Fibroblast of skin of scalp (primary cell): ENCODE results near the gene HMCN1.
A peak's percentile ranks its signal among the peaks of the same experiment; 100 is the strongest.

Experiments used
- DNase-seq: peaks from one replicate; pipeline ENCODE4 v3.0.0-alpha.2; 2013

Gene HMCN1

DNA sequence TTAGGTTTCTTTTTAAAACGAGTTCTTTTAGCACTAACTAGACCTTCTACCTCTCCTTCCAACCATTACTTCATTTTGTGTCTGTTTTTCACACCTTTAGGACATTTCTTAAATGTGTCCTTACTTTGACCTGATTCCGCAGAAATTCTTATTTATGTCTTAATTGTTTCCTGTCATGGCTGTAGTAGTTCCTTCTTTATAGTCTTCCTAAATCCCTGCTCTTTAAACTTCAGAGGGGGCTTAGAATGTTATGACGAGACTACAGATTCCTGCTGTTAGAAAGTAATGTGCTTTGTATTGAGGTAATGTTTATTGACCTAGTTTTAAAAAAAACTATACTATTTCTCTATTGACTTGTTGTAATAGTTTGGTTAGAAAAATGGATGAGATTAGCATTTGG is 70.4 kb downstream of the HMCN1 start:
- DNase-seq, result no peak

DNA sequence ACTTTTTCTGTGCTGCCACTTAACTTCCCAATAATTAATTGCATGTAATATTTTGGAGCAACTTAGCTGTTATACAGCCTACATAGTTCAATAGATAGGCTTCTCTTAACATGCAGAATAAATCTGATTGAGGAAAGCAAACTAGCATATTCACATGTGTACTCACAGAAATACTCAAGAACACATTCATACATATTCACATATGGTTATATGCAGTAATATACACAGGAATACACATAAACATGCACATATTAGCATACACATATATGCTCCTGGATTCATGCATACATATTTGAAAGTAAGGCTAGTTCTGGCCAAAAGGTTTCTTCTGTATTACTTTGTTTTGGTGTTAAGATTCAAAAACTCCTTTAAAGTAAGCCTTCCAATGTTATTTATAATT is 73.1 kb downstream of the HMCN1 start:
- no peak for DNase-seq

DNA sequence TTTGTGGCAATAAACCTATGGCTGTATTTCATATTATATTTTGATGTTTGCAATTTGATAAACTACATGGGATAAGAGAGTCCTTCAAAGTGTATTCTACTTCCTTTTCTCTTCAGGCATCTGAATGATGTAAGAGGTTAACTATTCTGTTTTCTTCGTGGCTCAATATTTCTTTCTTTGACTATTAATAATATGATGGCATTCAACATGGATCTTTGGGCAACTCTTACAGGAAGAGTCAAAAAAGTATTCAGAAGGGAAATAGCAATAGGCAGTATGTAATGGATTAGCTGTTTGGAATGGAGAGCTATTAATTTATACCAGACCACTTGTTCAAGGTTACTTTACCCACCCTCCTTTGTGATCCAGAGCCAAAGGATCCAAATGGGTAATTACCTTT is 74.4 kb downstream of the HMCN1 start:
- DNase-seq, result peak; percentile 61

DNA sequence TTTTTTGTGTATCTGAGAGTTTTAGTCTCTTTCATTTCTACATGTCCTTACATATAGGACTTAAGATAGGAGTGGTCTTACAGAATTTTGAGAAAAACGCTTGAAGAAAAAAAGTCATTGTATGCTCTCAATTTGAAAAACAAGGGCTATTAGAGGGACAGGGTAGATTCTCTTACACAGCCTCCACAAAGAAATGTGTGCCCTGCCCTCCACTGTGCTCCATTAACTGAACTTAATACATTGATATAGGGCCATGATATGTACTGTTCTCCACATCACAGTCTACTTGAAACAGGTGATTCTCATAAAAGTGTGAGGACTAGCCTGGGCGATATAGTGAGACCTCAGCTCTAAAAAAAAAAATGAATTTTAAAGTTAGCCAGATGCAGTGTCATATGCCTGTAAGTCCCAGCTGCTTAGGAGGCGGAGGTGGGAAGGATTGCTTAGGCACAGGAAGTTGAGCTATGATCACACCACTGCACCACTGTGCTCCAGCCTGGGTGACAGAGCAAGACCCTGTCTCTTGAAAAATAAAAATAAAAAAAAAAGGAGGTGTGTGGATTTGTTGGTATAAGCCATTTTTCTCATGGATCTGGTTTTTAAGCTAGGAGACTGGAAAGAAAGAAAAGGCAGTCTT is 77.0 kb downstream of the HMCN1 start:
- no peak for DNase-seq

DNA sequence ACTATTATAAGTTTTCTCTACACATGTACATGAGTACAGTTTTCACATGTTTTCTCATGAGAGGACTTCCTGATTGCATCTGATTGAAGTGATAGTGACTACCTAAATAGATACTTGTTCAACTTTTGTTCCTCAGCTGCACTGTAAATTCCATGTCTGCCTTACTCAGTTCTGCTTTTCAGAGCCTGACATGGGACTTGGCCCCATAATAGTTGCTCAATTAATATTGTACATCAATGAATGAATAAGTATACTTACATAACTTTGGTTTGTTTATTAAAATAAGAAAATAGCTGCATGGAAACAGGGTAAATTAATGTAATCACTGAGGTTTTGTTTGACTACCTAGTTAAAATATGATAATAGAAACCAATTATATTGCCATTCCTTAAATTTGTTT is 78.7 kb downstream of the HMCN1 start:
- DNase-seq, result no peak

DNA sequence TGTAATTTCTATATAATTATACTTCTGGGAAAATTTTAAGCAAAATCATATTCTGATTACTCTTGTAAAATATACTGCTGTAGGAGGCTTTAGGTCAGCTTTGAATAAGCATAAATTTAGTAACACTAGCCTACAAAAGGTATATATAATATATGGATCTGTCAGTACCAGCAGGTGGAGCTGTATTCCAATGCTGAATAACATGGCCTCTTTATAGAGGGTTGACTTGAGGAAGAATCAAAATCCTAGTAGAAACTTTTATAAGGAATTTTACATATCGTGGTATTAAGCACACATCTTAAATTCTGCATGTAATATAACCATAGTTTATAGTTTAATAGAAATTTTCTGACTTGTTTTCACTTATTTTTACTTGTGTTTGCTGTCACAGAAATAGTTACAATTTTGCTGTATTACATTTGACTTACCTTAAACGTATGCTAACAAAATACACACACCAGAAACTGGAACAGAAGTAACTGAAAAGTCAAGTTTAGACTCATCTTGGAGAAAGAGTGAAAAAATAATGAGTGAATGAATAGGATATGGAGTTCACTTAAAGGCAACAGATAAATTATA is 79.3 kb downstream of the HMCN1 start:
- DNase-seq, result peak; percentile 79

DNA sequence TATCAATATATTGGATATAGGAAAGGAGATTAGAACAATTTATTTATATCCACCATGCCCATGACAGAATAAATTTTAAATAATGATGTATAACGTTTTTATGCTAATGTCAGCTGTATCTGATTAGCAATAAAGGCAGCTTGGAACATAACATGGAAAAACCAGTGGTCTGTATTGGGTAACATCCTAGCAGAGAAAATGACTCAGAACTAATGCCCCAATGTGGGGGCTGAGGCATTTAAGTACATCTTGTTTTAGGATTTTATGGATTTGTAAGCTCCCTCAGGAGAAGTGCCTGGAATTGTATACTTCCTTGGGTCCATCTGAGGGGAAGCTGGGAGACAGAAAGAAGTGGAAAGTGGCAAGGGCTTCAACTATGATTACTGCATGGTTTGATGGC is 82.3 kb downstream of the HMCN1 start:
- DNase-seq, result peak; percentile 88

DNA sequence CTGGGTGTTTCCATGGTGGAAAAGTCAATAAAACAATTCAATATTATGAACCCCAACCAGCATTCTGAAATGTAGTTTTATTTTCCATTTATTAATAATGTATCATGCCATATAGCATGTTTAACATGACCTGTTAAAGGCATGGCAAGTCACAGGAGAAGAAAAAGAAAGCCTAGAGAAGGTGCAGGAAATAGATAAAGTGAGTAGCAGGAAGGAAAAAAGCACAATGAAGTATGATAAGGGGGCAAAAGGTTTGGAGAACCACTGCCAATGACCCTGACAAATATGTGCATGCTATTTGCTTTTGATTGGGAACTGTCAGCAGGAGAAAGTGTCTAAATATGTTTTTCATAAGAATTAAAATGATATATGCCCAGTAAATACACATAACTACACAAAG is 85.6 kb downstream of the HMCN1 start:
- no peak for DNase-seq

DNA sequence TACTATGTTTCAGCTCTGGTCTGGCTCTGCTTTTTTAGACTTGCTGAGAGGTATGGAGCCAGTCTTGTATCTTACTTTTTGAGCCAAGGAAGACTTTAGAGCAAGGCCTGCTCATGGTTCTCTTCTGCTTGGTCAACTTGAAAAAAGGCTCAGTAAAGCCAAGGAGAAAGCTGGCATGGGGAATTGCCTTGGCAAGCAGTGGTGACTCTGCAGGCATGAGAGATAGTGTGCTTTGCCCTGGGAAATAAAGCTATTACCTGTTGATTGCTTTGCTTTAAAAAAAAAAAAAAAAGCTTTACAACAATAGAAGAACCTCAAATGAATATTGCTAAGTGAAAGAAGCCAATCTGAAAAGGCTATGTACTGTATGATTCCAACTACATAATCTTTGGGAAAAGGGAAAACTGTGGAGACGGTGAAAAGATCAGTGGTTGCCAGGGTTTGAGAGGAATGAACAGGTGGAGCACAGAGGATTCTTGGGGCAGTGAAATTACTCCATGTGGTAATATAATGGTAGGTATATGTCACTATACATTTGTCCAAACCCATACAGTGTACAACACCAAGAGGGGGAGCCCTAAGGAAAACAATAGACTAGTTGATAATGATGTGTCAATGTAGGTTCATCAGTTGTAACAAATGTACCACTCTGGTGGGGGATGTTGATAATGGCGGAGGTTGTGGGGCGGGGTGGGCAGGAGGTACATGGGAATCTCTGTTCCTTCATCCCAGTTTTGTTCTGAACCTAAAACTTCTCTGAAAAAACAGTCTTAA is 87.6 kb downstream of the HMCN1 start:
- no peak for DNase-seq

DNA sequence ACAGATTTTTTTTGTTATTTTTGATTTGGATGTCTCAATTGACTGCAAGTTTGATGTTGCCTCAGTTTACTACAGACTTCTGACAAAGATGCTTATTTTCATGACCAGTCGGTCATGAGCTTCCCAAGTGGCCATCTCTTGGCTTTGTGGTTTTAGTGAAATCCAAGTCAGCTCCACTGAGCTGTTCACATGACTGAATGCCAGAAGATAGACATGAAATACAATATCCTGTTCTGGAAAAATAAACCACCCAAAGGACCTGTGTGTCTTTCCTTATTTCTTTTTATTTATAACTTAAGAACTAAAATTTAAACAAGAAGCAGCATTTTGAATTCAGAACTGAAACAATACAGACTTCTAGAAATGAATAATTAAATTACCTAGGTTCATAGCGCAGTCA is 89.3 kb downstream of the HMCN1 start:
- peak; percentile 64 for DNase-seq

DNA sequence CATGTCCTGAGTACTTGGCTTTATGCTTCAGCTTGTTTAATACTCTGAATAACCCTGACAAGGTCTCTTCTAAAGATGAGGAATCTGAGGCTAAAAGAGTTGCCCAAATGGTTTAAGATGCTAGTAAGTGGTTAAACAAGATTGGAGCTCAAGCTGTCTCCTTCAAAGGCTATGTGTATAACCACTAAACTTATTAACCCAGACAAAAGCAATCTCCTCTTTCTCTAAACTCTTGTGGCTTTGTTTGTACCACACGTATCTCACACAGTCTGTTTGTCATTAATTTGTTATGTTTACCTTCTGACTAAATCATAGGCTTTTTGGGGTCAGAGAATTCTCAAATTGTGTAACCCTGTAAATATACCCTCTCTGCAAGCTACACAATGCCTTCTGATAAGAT is 89.9 kb downstream of the HMCN1 start:
- no peak for DNase-seq

DNA sequence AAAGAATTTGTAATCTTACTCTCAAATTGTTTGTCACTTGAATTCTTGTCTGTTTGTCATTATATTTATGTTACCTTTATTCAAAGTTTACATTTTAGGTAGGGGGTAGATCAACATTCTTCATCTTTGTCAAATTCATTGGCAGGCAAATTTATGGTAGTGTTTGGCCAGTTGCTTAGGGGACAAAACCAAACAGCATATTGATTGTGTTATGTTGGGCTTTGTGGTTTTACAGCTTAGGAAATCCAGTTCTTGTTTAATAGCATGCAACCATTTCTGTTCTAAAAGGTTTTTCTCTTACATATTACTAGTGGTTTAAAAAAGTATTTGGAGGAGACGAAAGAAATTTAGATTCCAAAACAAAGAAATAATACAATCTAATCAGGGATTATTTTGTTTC is 91.4 kb downstream of the HMCN1 start:
- peak; percentile 78 for DNase-seq

DNA sequence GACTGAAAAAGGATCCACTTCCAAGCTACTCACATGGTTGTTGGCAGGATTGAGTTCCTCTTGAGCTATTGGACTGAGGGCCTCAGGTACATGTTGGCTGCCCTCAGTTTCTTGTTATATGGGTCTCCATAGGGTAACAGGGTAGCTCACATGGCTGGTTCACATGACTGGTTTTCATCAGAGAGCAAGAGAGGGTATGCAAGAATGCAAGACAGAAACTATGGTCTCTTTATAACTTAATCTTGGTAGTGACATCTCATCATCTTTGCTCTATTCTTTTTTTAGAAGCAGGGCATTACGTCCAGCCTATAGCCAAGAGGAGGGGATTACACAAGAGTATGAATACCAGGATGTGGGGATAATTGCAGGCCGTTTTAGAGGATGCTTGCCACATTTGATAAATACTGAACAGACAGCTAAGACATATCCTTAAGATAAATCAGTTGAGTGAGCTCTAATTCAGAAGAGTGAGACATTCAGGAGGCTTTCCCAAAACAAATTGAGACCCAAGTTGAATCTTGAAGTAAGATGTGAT is 100.2 kb downstream of the HMCN1 start:
- DNase-seq, result peak; percentile 41

DNA sequence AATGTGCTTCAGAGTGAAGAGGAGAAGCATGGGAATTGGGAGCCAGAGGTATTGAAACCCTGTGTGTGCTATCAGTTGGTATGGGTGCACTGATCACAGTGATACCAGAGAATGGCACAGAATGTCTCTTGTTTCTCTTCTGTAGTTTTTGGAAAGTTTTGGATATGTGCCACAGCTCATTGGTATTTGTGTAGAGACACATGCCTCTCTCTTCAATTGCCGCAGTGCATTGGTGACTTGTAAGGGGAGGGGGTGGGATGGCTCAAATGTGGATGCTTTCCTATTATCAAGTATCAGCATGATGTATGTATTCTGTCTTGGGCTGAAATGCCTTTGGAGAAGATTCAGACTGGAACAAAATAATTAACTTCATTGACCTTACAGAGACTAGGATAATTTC is 101.0 kb downstream of the HMCN1 start:
- no peak for DNase-seq

DNA sequence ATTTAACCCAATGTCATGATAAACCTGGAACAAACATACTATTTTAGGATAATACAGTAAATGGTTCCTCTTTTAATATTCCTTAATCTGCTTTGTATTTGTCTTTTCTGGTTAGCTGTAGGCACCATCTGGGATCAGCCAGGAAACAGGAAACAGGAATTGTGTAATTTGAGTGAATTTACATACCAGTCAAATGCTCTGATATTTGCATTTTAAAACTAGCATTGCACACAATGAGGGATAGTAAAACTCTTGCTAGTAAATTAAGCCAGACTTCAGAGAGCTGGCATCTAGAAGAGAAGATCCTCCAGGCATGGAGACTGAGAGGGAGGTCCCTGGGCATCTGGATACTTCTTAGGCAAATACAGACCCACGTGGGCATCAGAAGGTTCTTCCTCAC is 103.5 kb downstream of the HMCN1 start:
- DNase-seq, result no peak

DNA sequence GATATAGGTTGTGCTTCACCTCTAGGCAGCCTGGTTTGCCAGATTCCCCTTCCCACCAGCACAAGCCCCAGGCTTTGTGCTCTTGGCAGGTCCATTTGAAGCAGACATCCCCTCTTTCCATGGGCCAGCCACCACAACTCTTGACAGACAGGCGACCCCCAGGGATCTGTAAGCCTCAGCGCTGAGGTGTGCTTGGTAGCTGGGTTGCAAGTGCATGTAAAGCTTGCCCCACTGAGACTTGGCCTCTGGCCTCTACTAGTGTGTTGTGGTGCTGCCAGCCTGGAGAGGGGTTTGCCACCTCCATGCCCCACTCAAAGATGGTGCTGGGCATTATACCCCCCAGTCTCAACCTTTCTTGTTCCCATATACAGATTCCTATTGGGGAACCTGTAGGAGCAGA is 103.9 kb downstream of the HMCN1 start:
- no peak for DNase-seq

DNA sequence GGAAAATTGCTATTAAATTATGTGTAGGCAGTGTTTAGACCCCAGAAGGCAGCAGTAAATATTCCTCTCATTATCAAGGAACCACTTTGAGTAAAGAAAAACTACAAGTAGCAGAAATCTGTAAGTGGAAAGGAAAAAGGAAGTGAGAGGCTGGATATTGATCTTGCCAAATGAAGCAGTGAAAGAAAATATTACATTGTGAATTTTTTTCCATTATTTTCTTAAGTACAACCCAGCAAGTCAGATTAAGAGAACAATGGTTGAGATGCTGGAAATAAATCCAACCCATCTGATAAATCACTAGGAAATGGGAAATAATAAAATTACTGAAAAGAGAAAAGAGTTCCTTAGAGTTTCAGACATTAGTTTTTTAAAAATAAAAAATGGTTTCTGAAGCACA is 106.7 kb downstream of the HMCN1 start:
- no peak for DNase-seq

DNA sequence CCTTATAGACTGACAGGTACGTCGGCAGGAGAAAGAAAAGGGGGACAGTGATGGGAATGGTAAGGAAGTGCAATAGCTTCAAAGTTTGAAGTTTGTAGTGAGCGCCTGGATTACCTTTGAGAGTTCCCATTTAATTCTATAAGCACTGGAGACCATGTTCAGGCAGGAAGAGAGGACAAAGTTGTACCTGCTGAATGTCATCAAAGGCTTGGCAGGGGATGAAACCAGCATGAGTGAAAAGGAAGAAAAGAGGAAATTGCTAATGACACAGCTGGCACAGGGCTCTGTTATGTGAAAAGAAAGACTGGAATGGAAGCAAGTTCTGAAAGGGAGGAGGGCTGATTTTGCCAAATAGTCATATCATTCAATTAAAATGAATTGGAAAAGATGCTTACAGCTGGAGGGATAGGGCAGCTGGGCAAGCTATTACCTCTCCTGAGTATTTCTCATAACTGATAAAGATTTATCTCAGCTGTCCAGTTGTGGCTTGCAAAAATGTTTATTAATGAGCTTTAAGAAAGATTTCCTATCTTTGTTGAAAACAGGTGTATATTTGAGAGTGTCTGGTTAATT is 109.2 kb downstream of the HMCN1 start:
- no peak for DNase-seq

DNA sequence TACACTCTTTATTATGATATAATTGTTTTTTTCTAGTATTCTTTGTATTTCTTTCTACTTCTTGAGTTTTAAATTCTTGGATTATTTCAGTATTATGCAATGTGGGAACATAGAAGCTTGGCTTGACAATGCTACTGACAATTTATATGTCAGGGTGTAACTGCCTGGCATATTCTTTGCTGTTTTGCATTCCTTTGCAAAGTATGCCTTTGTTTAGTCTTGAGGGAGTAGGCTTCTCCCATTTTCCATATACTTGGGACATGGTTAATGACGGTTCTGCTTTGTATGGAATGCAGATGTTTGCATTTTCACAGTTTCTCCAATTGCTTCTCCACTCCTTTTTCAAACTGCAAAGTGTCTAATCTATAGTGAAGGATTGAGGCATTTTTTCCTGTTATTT is 109.8 kb downstream of the HMCN1 start:
- peak; percentile 71 for DNase-seq

DNA sequence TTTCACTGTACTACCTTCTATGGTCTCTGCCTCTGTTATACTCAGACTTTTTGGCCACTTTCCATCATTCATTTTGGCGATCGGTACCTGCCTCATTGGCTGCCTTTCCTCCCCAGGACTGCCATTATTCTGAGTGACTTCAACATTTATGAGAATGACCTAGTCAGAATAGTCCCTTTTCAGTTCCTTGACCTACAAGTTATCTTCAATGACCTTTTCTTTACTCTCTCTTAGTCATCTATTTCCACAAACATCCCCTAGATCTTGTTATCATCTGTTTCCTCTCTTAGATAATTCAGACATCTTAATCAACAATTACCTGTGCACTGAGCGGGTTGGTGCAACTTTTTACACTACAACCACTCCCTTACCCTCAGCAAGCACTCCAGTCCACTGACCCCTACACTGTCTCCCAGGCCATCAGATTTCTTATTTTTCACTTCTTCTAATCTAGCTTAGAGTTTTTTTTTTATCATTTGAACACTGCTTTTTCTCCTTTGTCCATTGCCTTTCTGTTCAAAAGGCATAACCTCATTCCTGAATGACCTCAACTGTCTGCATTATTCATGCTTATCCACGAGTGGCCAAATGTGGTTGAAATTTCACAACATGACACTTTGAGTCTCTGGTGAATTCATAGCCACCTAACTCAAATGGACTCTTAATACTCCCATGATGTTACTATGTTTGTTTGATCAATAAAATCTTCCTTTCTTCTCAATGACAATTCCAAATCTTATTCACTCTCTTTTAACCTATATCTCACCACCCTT is 112.7 kb downstream of the HMCN1 start:
- peak; percentile 68 for DNase-seq

DNA sequence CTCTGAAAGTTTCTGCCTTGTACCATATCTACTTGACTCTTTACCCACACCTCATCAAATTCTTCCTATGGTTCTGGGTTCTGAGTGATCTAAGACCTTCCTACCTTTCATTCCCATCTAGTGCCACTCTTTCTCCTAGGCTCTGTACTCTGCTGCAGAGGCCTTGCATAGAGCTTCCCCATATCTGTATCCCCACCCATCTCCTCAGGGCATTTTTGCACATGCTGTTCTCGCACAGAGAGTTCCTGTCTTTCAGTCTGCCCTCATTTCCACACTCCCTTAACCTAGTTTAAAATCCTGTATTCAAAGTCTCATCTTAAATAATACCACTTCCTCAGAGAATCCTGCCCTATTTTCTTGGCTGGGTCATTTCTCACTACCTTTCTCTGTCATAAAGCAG is 114.8 kb downstream of the HMCN1 start:
- no peak for DNase-seq

DNA sequence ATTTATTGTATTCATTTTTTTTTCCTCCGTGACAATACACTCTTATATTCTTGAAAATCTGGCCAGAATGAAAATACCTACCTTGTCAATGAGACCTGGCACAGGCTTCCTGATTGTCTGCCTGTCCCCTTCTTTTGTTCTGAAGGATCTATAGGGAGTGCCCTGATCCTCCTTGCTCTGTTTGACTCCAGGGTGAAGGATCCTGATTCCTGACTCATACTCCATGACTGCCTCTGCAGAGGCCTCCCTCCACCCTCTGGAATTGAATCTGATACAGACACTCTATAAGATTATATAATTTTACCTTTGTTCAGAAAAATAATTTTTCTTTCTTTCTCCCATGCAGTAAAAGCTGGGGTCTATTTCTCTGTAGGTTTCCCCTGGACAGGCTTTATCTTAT is 116.2 kb downstream of the HMCN1 start:
- peak; percentile 70 for DNase-seq

DNA sequence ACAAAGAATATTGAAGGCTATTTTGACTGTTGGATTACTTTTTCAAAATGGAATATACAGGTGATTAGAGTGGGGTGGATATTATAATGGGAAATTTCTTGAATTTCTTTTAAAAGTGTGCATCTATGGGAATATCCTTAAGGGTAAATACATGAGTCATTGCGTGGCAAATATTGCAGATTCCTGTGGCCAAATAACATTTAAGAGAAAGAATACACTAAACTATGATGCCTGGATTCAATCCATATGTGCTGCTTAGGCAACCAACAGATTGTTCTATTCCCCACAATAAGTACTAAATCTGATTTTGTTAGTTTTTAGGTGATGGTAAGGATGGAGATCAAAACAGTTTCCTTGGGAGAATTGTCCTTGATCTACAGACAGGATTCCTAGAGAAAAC is 119.5 kb downstream of the HMCN1 start:
- peak; percentile 92 for DNase-seq
